Endothelial cell of umbilical vein (primary cell): ENCODE measurements around the gene PHC2. TPM values are rescaled to one million over a fixed set of nuclear protein-coding genes. Genes with fewer than 3 reads are reported as not detected.

Source experiments
- BruUV-seq: library from RNA; stranded (reverse); fragments of 400-500 nt; replicated peaks from 2 replicates; lab custom pipeline; 2021; lab: Mats Ljungman, UMichigan
- CTCF ChIA-PET: fragments of 300-600, 350-600 bp; sonication (Branson Sonifier 250); formaldehyde crosslinking; loops from one replicate; lab custom pipeline; 2021; ENCODE audit warnings: antibody characterized with exemption, inconsistent platforms; lab: Charles Lee
- POLR2A ChIA-PET: fragments of 300-600, 350-600 bp; sonication (Branson Sonifier 250); formaldehyde crosslinking; loops from one replicate; lab custom pipeline; 2021; ENCODE audit warnings: antibody characterized with exemption, inconsistent platforms; lab: Charles Lee
- DNase-seq: peaks from one replicate; pipeline ENCODE4 v3.0.0-alpha.2; 2011; ENCODE audit warnings: low read depth, low spot score
- FAIRE-seq: peaks from 2 replicates; lab custom pipeline; 2011; peaks lifted over from hg19 to GRCh38; lab: Jason Lieb, UNC
- H2AFZ ChIP-seq: 2 replicates; pipeline ENCODE4 v1.6.0; 2012; ENCODE audit warnings: low read depth, low read length, control low read depth, inconsistent platforms
- H3K27ac ChIP-seq: 2 replicates; pipeline ENCODE4 v1.5.1; 2011; ENCODE audit warnings: low read depth, mild to moderate bottlenecking, control low read depth, low read length, moderate library complexity; ENCODE audit not compliant: insufficient read depth
- H3K27me3 ChIP-seq, 2 experiments: 2 replicates each; pipeline versions ENCODE4 v1.6.0 to v1.6.1; 2011; ENCODE audit warnings: low read length in 2 of 2, mixed read lengths in 1 of 2; ENCODE audit not compliant: control insufficient read depth in 2 of 2, insufficient read depth in 2 of 2
- H3K36me3 ChIP-seq, 2 experiments: 2 replicates in 1 of 2; 3 replicates in 1 of 2; pipeline ENCODE4 v1.5.1; 2011; ENCODE audit warnings: low read length in 2 of 2, mild to moderate bottlenecking in 1 of 2, moderate library complexity in 1 of 2; ENCODE audit not compliant: control insufficient read depth in 2 of 2, insufficient read depth in 2 of 2; ENCODE audit errors: extremely low read depth in 1 of 2
- H3K4me1 ChIP-seq: 3 replicates; pipeline ENCODE4 v1.5.1; 2011; ENCODE audit warnings: mild to moderate bottlenecking, low read length; ENCODE audit not compliant: control insufficient read depth, insufficient read depth; ENCODE audit errors: extremely low read depth
- H3K4me2 ChIP-seq: 2 replicates; pipeline ENCODE4 v1.6.1; 2011; ENCODE audit warnings: low read length, control low read depth, mixed read lengths; ENCODE audit not compliant: insufficient read depth
- H3K4me3 ChIP-seq, 3 experiments: fragments of 200-600 bp in 1 of 3; sonication (generic), shearing (Covaris generic) in 1 of 3; replicated peaks in 1 of 3; 2 replicates each; pipeline ENCODE4 v1.5.1; 2011 to 2016; ENCODE audit warnings: control low read depth in 3 of 3, low read length in 3 of 3, mild to moderate bottlenecking in 2 of 3, inconsistent platforms in 1 of 3, low read depth in 1 of 3, moderate library complexity in 1 of 3; ENCODE audit not compliant: insufficient read depth in 1 of 3
- H3K79me2 ChIP-seq: 2 replicates; pipeline ENCODE4 v1.6.0; 2012; ENCODE audit warnings: low read length, inconsistent platforms; ENCODE audit not compliant: control insufficient read depth, insufficient read depth
- H3K9ac ChIP-seq: replicated peaks from 2 replicates; pipeline ENCODE3; 2011; ENCODE audit warnings: low read length, control low read depth; ENCODE audit not compliant: insufficient read depth; ENCODE audit errors: extremely low read depth
- H3K9me1 ChIP-seq: replicated peaks from 3 replicates; pipeline ENCODE4 v1.6.0; 2011; ENCODE audit warnings: mild to moderate bottlenecking, low read length; ENCODE audit not compliant: control insufficient read depth, insufficient read depth; ENCODE audit errors: extremely low read depth
- H3K9me3 ChIP-seq: replicated peaks from 2 replicates; pipeline ENCODE4 v1.5.1; 2012; ENCODE audit warnings: low read length, inconsistent platforms; ENCODE audit not compliant: control insufficient read depth, insufficient read depth
- H4K20me1 ChIP-seq: replicated peaks from 2 replicates; pipeline ENCODE3; 2011; ENCODE audit warnings: mild to moderate bottlenecking, low read length; ENCODE audit not compliant: control insufficient read depth, insufficient read depth; ENCODE audit errors: extremely low read depth
- EZH2 ChIP-seq: IDR thresholded peaks from 2 replicates; pipeline ENCODE4 v1.6.1; 2012; ENCODE audit warnings: borderline replicate concordance, low read depth, mild to moderate bottlenecking, moderate library complexity, low read length, inconsistent platforms; ENCODE audit not compliant: severe bottlenecking
- FOS ChIP-seq: IDR thresholded peaks from 2 replicates; pipeline ENCODE4 v1.6.1; 2011; ENCODE audit warnings: mild to moderate bottlenecking, low read length, moderate library complexity, borderline replicate concordance; ENCODE audit not compliant: insufficient read depth
- GATA2 ChIP-seq: IDR thresholded peaks from 2 replicates; pipeline ENCODE4 v1.7.0; 2011; ENCODE audit warnings: low read depth, mild to moderate bottlenecking, moderate library complexity, mixed read lengths, low read length; ENCODE audit not compliant: insufficient read length, insufficient read depth
- JUN ChIP-seq: IDR thresholded peaks from 2 replicates; pipeline ENCODE4 v1.6.1; 2011; ENCODE audit warnings: borderline replicate concordance, low read depth; ENCODE audit not compliant: insufficient read length, insufficient read depth
- MYC ChIP-seq: IDR thresholded peaks from one replicate; pipeline ENCODE4 v1.6.1; 2011; ENCODE audit warnings: mild to moderate bottlenecking, low read depth, low read length
- POLR2A ChIP-seq: IDR thresholded peaks from 2 replicates; pipeline ENCODE4 v1.6.1; 2012; ENCODE audit warnings: low read depth, mild to moderate bottlenecking, control low read depth, low read length
- POLR2AphosphoS5 ChIP-seq: IDR thresholded peaks from 2 replicates; pipeline ENCODE4 v1.6.1; 2012; ENCODE audit warnings: low read depth, mild to moderate bottlenecking, control low read depth, low read length, moderate library complexity; ENCODE audit not compliant: insufficient read depth
- dilution Hi-C: fragments of 300-500 bp; cut with MboI; formaldehyde crosslinking; loops from one replicate; pipeline ENCODE4 v1.15.0; 2019; ENCODE audit warnings: low sequenced_read_pairs; ENCODE audit not compliant: extremely low pct_ligation_motif_present
- intact Hi-C: fragments of 100-400 bp; cut with micrococcal nuclease; formaldehyde crosslinking; loops from one replicate; pipeline ENCODE4 v1.10.0; 2022
- polyA plus RNA-seq, 4 experiments: library from polyadenylated mRNA; depleted of rRNA in 3 of 4; stranded (reverse) in 3 of 4; unstranded in 1 of 4; fragments of >200 nt; gene quantifications; 2 replicates each; pipeline versions ENCODE4 v1.2.1 to v1.2.3, GENCODE V29; 2011 to 2012; ENCODE audit warnings: missing spikeins in 1 of 4
- total RNA-seq: library from RNA; stranded (reverse); gene quantifications from 2 replicates; pipeline ENCODE4 v1.2.3, GENCODE V29; 2021
- TF ChIP-seq, protein P1 (sequence below), 2 donors: IDR thresholded peaks; 1 replicate in 1 of 2; 2 replicates in 1 of 2; pipeline ENCODE4 v1.5.1; 2011; ENCODE audit warnings: low read length in 2 of 2, mild to moderate bottlenecking in 2 of 2, moderate library complexity in 2 of 2, control low read depth in 1 of 2, inconsistent platforms in 1 of 2, low read depth in 1 of 2; ENCODE audit not compliant: insufficient read depth in 1 of 2; ENCODE audit errors: extremely low read depth in 1 of 2
- TF ChIP-seq, protein P2 (sequence below): IDR thresholded peaks from 2 replicates; pipeline ENCODE4 v1.6.1; 2011; ENCODE audit not compliant: insufficient read depth, insufficient read length

Gene PHC2
- total and polyA plus RNA-seq, 2 donors (not counting 3 experiments of a cell fraction or from before 2014, with no cell fraction given): 65.6 to 79.0 TPM

DNA sequence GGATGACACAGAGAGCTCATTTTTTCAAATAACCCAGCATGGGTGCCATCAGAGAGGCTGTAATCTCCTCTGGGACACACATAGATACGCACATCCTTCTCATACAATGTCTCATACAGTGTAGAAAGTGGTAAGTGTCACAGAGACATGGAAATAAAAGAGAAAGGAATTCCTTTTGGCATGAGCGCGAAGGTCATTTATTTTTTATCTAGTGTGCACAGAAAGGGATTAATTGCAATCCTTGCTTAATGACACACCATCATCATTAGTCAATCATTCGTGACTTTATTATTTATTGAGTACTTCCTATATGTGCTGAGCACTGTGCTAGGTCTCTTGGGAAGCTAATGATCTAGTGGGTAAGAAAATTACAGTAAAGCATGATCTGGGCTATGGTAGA lies 46.6 kb upstream of the PHC2 start:
- dilution Hi-C loops (no loop called here), intact Hi-C loops (no loop called here)
- BruUV-seq: no TSS peak
- FAIRE-seq (no peak), DNase-seq (no peak)
- no peaks in the 10 kb centered on the region for H4K20me1 ChIP-seq
- no peaks in the 10 kb centered on the region for H3K27me3 ChIP-seq
- H3K4me3 ChIP-seq: no peak overlapping the region
- no peak overlapping the region for H3K9ac ChIP-seq
- H3K4me2 ChIP-seq: no peak overlapping the region
- peaks cover 0 to 6% of the 10 kb centered on the region in 2 experiments for H3K36me3 ChIP-seq
- no peak for TF ChIP-seq GATA2
- TF ChIP-seq EZH2: no peak
- TF ChIP-seq, protein P1, sequence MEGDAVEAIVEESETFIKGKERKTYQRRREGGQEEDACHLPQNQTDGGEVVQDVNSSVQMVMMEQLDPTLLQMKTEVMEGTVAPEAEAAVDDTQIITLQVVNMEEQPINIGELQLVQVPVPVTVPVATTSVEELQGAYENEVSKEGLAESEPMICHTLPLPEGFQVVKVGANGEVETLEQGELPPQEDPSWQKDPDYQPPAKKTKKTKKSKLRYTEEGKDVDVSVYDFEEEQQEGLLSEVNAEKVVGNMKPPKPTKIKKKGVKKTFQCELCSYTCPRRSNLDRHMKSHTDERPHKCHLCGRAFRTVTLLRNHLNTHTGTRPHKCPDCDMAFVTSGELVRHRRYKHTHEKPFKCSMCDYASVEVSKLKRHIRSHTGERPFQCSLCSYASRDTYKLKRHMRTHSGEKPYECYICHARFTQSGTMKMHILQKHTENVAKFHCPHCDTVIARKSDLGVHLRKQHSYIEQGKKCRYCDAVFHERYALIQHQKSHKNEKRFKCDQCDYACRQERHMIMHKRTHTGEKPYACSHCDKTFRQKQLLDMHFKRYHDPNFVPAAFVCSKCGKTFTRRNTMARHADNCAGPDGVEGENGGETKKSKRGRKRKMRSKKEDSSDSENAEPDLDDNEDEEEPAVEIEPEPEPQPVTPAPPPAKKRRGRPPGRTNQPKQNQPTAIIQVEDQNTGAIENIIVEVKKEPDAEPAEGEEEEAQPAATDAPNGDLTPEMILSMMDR (IDR thresholded peaks at IDR 0.05; ENCODE audit: extremely low read depth in 1 of 2, insufficient read depth in 1 of 2, low read depth in 1 of 2, low read length in 2 of 2): no peak
- no peak for TF ChIP-seq FOS
- TF ChIP-seq POLR2AphosphoS5: no peak
- TF ChIP-seq JUN: no peak
- TF ChIP-seq, protein P2, sequence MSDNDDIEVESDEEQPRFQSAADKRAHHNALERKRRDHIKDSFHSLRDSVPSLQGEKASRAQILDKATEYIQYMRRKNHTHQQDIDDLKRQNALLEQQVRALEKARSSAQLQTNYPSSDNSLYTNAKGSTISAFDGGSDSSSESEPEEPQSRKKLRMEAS: no peak
- TF ChIP-seq MYC: no peak
- no peak for TF ChIP-seq POLR2A
- no peak overlapping the region for H3K27ac ChIP-seq
- no peaks in the 10 kb centered on the region for H3K9me3 ChIP-seq
- peaks cover 9% of the 10 kb centered on the region for H3K4me1 ChIP-seq
- no peak overlapping the region for H2AFZ ChIP-seq
- ChIA-PET POLR2A (no interaction called here), CTCF (no interaction called here)
- H3K79me2 ChIP-seq: peaks cover 10% of the 10 kb centered on the region
- no peaks in the 10 kb centered on the region for H3K9me1 ChIP-seq
